CD4-positive, CD25-positive, alpha-beta regulatory T cell (primary cell): ENCODE measurements around the gene SNX33. TPM values are rescaled to one million over a fixed set of nuclear protein-coding genes. Genes with fewer than 3 reads are reported as not detected.
A peak's percentile ranks its signal among the peaks of the same experiment; 100 is the strongest.
"Not testable (repeated sequence)": the region's sequence is repeated elsewhere in the genome, so short reads cannot be mapped to it uniquely, and the experiment has no call there.

Experiments used
- ATAC-seq, 2 donors: fragments of 150-1000 bp; cut with Tn5 transposase; one replicate each; pipeline ENCODE4 v1.10.0; 2021; ENCODE audit warnings: low read depth in 2 of 2, moderate number of reproducible peaks in 2 of 2, moderate library complexity in 1 of 2
- DNase-seq, 3 donors: peaks; one replicate each; pipeline versions ENCODE4 v3.0.0 to v3.0.0-alpha.2; 2012 to 2022; ENCODE audit warnings: mixed read lengths in 1 of 3
- H3K27ac ChIP-seq: one replicate; pipeline ENCODE4 v1.7.0; 2013; ENCODE audit warnings: mild to moderate bottlenecking, low read length; ENCODE audit not compliant: insufficient read depth, poor library complexity, severe bottlenecking
- H3K27me3 ChIP-seq: one replicate; pipeline ENCODE4 v1.7.0; 2013; ENCODE audit warnings: low read length; ENCODE audit not compliant: control insufficient read depth, insufficient read depth
- H3K36me3 ChIP-seq: one replicate; pipeline ENCODE4 v1.7.0; 2013; ENCODE audit warnings: mild to moderate bottlenecking, low read length, moderate library complexity; ENCODE audit not compliant: control insufficient read depth, insufficient read depth
- H3K4me1 ChIP-seq: 2 replicates; pipeline ENCODE4 v1.7.0; 2013; ENCODE audit warnings: mild to moderate bottlenecking, low read length; ENCODE audit not compliant: insufficient read depth, control insufficient read depth, poor library complexity, severe bottlenecking
- H3K4me3 ChIP-seq: one replicate; pipeline ENCODE4 v1.7.0; 2013; ENCODE audit warnings: low read depth, mild to moderate bottlenecking, low read length, moderate library complexity
- H3K9me3 ChIP-seq, 2 experiments: 1 replicate in 1 of 2; 2 replicates in 1 of 2; pipeline ENCODE4 v1.7.0; 2013; ENCODE audit warnings: low read length in 2 of 2, mild to moderate bottlenecking in 1 of 2, moderate library complexity in 1 of 2; ENCODE audit not compliant: control insufficient read depth in 2 of 2
- H3K27ac Mint-ChIP-seq, 3 donors: one replicate each; pipeline ENCODE4 v1.8.0; 2020 to 2022; ENCODE audit warnings: mild to moderate bottlenecking in 3 of 3, mixed read lengths in 3 of 3, moderate library complexity in 2 of 3
- H3K27me3 Mint-ChIP-seq: one replicate; pipeline ENCODE4 v1.8.0; 2022; ENCODE audit warnings: mild to moderate bottlenecking, mixed read lengths
- H3K36me3 Mint-ChIP-seq: one replicate; pipeline ENCODE4 v1.8.0; 2020; ENCODE audit warnings: mixed read lengths
- H3K4me1 Mint-ChIP-seq, 4 donors: one replicate each; pipeline ENCODE4 v1.8.0; 2020 to 2022; ENCODE audit warnings: mixed read lengths in 4 of 4, mild to moderate bottlenecking in 1 of 4
- H3K4me3 Mint-ChIP-seq, 4 donors: one replicate each; pipeline ENCODE4 v1.8.0; 2020 to 2022; ENCODE audit warnings: mild to moderate bottlenecking in 4 of 4, mixed read lengths in 4 of 4, moderate library complexity in 3 of 4
- H3K9me3 Mint-ChIP-seq, 7 donors: one replicate each; pipeline ENCODE4 v1.8.0; 2020 to 2022; ENCODE audit warnings: mixed read lengths in 7 of 7, mild to moderate bottlenecking in 3 of 7, moderate library complexity in 2 of 7
- polyA plus RNA-seq, 4 donors: library from polyadenylated mRNA; unstranded; fragments of 300-500 nt; fragmentation: Illumina TruSeq; gene quantifications; one replicate each; pipeline ENCODE4 v1.2.3, GENCODE V29; 2021
- total RNA-seq: library from RNA; stranded (reverse); gene quantifications from one replicate; pipeline ENCODE4 v1.2.3, GENCODE V29; 2022

Gene SNX33
- total and polyA plus RNA-seq, 5 donors from 2014 or later = 0.03 to 2.1 (median 0.78) TPM

DNA sequence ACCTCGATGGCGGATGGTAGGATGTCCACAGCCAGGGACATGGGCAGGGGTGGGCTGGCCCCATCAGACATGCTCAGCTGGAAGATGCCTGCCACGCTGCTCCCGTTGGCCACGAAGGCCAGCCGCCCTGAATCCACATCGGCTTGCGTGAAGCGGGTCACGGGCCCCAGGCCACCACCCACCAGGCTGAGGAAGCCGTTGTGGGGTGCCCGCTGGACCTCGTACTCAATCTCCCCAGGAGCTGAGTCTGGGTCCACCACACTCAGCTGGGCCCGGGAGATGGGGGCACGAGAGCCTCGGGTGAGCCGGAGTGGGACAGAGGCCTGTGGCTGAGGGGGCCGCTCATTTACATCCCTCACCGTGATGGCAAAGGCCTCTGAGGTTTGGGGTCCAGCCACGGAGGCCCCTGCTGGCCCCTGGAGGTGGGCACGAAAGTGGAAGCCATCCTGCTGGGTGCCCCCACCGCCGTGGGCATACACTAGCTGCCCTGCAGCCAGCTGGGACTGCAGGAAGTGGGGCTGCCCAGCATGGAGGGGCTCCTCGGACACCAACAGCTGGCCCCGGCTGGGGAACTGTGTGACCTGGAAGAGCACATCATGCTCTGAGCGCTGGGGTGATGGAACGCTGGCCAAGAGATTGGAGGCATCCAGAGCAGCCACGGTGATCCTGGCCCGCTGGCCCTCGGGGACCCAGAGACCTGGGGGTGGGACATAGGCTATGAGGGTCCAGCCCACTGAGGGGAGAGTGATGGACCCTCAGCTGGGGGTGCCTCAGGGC is 29.2 kb downstream of the SNX33 start:
- no peak for DNase-seq
- H3K27me3 ChIP-seq = no peaks in the 10 kb centered on the region
- no peaks in the 10 kb centered on the region for H3K4me1 ChIP-seq
- Mint-ChIP-seq H3K9me3 (peaks cover 0 to 1% (median 0%) of the 10 kb centered on the region in 7 donors), H3K4me3 (no peak overlapping the region), H3K4me1 (no peaks in the 10 kb centered on the region), H3K27me3 (peaks cover 11% of the 10 kb centered on the region), H3K27ac (no peak overlapping the region), H3K36me3 (no peaks in the 10 kb centered on the region)
- no peaks in the 10 kb centered on the region for H3K36me3 ChIP-seq
- no peak for ATAC-seq
- H3K27ac ChIP-seq = no peak overlapping the region
- H3K4me3 ChIP-seq = no peak overlapping the region
- no peaks in the 10 kb centered on the region for H3K9me3 ChIP-seq

DNA sequence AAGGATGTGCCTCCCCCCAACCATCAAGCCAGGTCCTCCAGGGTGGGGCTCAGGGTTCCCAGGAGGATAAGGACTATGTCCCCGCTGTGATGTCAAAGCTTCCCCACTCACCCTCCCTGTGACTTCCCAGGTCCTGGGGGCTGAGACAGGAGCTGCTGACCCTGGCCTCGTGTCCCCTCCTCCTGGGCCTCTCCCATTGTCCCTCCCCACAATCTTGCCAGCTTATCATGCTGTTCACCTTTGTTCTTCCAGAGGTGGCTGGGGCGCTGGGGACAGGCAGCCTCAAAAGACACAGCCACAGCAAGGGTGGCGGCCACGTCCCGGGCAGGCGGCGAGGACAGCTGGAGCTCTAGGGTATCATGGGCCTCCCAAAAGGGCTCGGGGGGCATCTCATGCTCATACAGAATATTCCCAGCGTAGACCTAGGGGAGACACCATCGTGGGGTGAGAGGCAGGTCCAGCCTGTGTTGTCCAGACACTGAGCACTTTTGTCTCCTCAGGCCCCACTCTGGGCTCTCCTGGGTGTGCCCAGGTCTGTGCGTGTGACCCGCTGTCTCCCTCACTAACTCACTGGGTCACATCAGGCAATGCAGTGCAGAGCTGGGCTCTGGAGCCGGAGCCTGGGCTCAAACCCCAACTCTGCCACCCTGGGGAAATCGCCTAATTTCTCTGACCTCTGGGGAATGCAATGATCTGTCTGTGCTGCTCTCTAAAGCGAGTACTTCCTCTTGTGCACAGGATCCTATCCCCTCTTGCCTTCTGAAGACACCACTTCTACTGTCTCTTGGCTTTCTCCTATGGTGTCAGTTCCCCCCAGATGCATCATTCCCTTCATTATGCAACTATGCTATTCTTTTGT is 30.0 kb downstream of the SNX33 start:
- Histone ChIP-seq H3K9me3 (no peaks in the 10 kb centered on the region), H3K36me3 (no peaks in the 10 kb centered on the region), H3K4me3 (no peak overlapping the region), H3K27me3 (no peaks in the 10 kb centered on the region), H3K27ac (no peak overlapping the region), H3K4me1 (no peaks in the 10 kb centered on the region)
- no peak overlapping the region for H3K27ac Mint-ChIP-seq
- no peaks in the 10 kb centered on the region for H3K36me3 Mint-ChIP-seq
- no peaks in the 10 kb centered on the region for H3K4me1 Mint-ChIP-seq
- H3K9me3 Mint-ChIP-seq = peaks cover 0 to 1% (median 0%) of the 10 kb centered on the region in 7 donors
- no peak for ATAC-seq
- DNase-seq = no peak
- peaks cover 11% of the 10 kb centered on the region for H3K27me3 Mint-ChIP-seq
- H3K4me3 Mint-ChIP-seq = no peak overlapping the region

DNA sequence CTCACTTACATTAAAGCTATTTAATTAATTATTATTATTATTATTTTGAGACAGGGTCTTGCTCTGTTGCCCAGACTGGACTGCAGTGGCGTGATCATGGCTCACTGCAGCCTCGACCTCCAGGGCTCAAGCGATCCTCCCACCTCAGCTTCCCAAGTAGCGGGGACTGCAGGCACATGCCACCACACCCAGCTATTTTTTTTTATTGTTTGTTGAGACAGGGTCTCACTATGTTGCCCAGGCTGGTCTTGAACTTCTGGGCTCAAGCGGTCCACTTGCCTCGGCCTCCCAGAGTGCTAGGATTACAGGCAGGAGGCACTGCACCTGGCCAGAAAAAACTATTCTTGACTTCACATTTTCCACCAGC is 30.6 kb downstream of the SNX33 start:
- H3K4me3 ChIP-seq, H3K36me3 Mint-ChIP-seq, H3K27ac Mint-ChIP-seq, H3K9me3 ChIP-seq, H3K36me3 ChIP-seq, DNase-seq, H3K27ac ChIP-seq, H3K4me1 Mint-ChIP-seq, H3K4me1 ChIP-seq, H3K27me3 ChIP-seq, ATAC-seq, H3K9me3 Mint-ChIP-seq, H3K4me3 Mint-ChIP-seq: not testable (repeated sequence)
- H3K27me3 Mint-ChIP-seq = peaks cover 11% of the 10 kb centered on the region

DNA sequence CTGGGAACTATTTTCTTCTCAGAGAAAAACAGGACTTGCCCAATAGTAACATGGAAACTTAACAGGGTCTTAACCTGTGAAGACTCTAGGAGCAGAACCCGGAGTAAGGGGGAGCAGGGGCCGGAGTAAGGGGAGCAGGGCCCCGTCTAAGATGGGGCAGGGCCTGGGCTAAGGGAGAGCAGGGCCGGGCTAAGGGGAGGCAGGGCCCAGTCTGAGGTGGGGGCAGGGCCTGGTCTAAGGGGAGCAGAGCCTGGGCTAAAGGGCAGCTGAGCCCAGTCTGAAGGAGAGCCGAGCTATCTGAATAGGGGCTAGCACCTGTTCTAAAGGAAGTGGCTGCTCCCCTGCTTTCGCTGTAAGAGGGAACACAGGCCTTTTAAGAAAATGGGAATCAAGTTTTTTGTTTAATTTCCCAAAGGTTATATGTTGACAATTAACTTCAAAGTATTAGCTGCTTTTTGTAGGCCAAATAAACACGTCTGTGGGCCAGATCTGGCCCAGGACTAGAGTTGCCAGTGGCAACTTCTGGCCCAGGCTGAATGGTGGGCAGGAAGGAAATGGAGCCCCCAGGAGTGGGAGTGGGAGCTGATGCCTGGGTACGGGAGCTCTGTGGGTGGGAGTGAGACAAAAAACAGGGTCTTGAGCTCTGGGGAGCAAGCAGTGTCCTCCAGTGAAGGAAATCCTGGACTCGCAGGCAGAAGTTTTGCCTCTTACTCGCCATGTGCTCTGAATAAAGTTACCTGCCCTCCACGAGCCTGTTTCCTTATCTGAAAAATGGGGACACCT is 32.5 kb downstream of the SNX33 start:
- H3K4me3 ChIP-seq = no peak overlapping the region
- Mint-ChIP-seq H3K27me3 (peaks cover 11% of the 10 kb centered on the region), H3K27ac (no peak overlapping the region), H3K36me3 (no peaks in the 10 kb centered on the region), H3K4me3 (no peak overlapping the region), H3K4me1 (peaks cover 0 to 7% (median 0%) of the 10 kb centered on the region in 4 donors), H3K9me3 (peaks cover 0 to 1% (median 0%) of the 10 kb centered on the region in 7 donors)
- peaks cover 4% of the 10 kb centered on the region for H3K4me1 ChIP-seq
- ATAC-seq (no peak), DNase-seq (no peak)
- H3K27me3 ChIP-seq = no peaks in the 10 kb centered on the region
- no peaks in the 10 kb centered on the region for H3K36me3 ChIP-seq
- no peaks in the 10 kb centered on the region for H3K9me3 ChIP-seq
- H3K27ac ChIP-seq = no peak overlapping the region

DNA sequence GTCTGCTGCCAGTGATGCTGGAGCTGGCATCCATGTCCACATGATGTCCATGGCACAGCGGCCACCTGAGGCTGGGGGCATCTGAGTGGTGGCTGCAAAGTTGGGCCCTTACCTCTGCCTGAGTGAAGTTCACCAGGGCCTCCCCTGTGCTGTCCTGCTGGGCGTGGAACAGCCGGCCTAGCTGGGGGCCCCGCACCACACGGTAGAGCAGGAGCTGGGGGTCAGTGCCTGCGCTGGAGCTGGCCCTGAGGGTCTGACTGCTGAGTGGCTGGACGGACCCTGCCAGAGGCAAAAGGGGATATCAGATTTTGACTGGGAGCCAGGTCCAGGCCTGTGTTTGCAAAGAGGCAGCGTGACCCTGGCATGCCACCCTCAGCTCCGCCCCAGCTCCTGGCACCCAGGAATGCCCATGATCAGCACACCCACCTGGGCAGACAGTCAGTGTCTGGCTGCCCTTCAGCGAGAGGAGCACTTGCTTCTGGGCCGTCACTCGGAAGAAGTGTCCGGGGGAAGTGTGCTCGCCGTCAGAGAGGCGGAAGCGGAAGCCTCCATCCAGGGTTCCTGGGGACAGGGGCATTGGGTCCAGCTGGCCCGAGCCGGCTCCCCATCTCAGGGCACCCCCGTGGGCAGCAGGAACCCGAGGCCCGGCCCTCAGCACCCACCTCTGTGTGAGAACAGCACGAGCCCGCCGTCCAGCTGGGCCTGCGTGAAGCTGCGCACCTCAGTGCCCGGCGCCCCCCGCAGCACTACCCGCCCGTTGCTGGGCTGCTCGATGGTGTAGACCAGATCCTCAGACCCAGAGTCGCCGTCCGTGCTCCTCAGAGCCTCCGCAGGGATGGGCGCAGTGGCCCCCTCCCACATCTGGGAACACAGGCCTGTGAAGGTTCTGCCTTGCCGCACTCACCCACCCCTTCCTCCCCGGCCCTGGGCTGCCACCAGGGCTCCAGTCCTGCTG is 34.7 kb downstream of the SNX33 start:
- Mint-ChIP-seq H3K27me3 (peaks cover 11% of the 10 kb centered on the region), H3K9me3 (peaks cover 0 to 1% (median 0%) of the 10 kb centered on the region in 7 donors), H3K4me1 (peaks cover 0 to 7% (median 3%) of the 10 kb centered on the region in 4 donors), H3K27ac (no peak overlapping the region), H3K4me3 (no peak overlapping the region), H3K36me3 (no peaks in the 10 kb centered on the region)
- no peak for ATAC-seq
- Histone ChIP-seq H3K9me3 (no peaks in the 10 kb centered on the region), H3K27me3 (no peaks in the 10 kb centered on the region), H3K4me1 (peaks cover 4% of the 10 kb centered on the region), H3K36me3 (no peaks in the 10 kb centered on the region), H3K27ac (no peak overlapping the region), H3K4me3 (no peak overlapping the region)
- no peak for DNase-seq

DNA sequence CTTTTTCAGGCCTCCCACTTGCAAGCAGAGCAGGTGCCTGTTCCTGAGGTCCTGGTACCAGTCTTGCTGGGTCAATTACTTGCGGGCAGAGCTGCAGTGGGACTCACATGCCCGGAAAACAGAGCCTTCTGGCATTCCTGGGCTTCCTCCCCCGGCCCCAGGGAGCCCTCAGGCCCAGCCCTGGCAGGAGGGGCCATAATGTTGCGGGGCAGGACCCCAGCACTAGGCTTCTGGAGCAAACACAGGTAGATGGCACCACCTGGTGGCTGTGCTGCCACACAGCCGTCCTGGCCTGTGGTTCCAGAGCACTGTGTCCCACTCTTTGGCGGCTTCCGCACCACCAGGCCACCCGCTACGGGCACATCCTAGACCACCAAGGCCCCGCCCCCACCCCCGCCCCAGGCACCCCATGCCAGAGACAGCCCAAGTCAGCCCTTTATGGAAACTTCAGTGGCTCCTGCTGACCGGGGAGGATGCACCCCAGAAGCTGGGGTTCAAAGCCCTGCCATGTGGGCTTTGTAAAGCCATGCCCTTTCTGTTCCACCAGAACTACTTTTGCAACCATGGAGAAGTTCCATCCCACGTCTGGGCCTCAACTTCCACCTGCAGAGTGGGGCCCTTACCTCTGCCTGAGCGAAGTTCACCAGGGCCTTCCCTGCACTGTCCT is 36.1 kb downstream of the SNX33 start:
- H3K4me3 Mint-ChIP-seq, H3K4me1 Mint-ChIP-seq: not testable (repeated sequence)

More for the DNA sequence above, 36.1 kb downstream of the SNX33 start:
- ATAC-seq = peak; percentile 59 to 74
- not testable (repeated sequence) for H3K9me3 ChIP-seq, H3K36me3 ChIP-seq, H3K4me1 ChIP-seq, H3K27ac ChIP-seq, H3K4me3 ChIP-seq, H3K27me3 ChIP-seq, H3K36me3 Mint-ChIP-seq, H3K9me3 Mint-ChIP-seq, H3K27ac Mint-ChIP-seq
- peak; percentile 42 to 63 (median 54) for DNase-seq
- peaks cover 12% of the 10 kb centered on the region for H3K27me3 Mint-ChIP-seq
